HG03066 (cell line): ENCODE results near the gene NFKBIL1.
A peak's percentile ranks its signal among the peaks of the same experiment; 100 is the strongest.
"Not testable (repeated sequence)": the region's sequence is repeated elsewhere in the genome, so short reads cannot be mapped to it uniquely, and the experiment has no call there.

Source experiments
- ATAC-seq: cut with Tn5 transposase; IDR thresholded peaks from one replicate; pipeline ENCODE4 v1.9.1; 2021; ENCODE audit warnings: low read depth; ENCODE audit not compliant: unreplicated experiment

The NFKBIL1 gene

DNA sequence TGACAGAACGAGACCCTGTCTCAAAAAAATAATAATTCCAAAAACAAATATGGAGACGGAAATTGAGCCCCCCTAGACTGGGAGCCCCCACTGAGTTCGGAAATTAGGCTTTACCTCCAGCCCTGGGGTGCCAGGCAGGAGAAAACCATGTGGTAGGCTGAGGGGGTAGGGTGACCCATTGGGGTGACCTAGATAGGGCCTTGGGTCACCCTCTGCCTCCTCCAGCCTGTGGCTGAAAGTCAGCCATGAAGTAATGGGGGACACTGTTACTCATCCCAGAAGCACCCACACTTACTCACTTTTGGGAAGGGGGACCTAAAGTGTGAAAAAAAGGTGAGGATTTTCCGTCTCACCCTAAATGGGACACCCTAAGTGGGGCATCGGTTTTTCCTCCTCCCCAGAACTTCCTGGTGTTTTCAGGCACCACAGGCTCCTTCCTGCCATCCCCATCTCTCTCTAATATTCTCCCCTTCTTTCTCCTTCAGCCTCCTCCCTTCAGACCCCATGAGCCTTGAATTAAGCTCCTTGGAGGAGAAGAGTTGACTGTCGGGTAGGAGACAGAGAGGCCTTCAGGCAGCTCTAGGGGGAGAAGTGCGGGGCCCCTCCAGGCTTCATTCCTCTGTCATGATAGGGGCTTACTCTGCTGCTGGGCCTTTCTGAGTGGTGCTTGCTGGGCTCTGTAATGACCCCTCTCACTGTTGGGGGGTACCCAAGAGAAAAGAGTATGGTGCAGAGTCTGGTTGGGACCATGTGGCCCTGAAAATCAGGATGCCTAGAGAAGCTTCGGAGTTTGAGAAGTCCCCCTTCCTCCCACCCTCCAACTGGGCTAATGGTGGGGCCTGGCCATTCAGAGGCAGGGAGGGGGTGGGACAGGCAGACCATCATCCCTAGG, 32.4 kb downstream of the NFKBIL1 start:
- ATAC-seq: no peak

GRCh38 chr6:31580438-31580740, 33.0 kb downstream of the NFKBIL1 start:
- ATAC-seq: peak; percentile 6

GRCh38 chr6:31580807-31581433, 33.5 kb downstream of the NFKBIL1 start:
- ATAC-seq: peak; percentile 58

DNA sequence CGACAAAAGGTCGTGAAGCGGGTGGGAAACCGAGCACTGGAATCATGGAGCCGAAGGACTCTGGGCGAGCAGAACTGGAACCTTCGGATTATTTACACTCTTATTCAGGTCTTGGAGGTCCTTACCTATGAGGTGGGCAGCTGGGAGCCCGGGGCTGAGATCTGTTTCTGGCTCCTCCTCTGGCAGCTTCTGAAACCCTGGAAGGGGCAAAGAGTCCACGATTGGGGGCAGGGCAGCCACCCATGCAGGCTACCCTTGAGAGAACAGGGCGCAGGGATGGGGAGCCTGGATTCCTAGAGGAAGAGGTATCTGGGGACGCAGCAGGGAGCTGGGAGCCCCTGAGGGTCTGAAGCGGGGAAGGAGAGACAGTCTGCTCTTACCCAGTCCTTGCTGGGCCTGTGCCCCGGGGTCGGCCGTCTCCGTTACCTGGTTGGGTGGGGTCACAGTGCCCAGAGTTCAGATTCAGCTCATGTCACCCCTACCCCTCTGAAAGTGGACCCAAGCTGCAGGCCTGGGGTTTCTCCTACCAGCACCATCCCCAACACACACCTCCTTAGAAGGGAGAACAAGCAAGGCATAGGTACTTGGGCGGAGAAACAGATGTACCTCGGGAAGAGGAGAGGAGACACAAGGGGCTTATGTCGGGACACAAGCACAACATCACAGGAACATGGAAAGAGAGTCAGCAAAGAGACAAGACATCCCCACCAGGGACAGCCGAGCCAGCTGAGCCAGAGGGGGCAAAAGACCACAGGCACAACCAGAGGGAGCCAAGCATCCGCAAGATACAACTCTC, 34.2 kb downstream of the NFKBIL1 start:
- no peak for ATAC-seq

GRCh38 chr6:31582230-31582643, 34.8 kb downstream of the NFKBIL1 start, which contains the start of gene LTB:
Gene LTB, minus strand, starts transcription at chr6:31582424. Its CDS starts 7 bp downstream, at chr6:31582417.
- no peak for ATAC-seq

DNA sequence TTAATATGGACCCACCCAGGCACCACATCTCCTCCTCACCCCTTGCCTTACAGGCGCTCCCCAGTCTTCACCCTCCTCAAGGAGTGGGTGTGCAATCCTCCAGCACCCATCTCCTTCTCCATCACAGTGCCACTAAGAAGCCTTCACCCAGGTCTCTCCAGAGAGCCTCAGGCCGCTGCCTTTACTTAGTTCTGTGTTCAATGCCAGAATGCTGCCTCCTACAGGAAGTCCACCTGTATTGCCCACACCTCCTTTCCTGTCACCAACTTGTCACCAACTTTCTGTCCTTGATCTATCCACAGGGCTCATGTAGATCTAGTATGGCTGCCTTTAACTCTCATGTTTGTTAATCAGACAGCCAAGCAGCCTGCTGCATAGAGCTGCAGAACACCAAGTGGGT, 38.1 kb downstream of the NFKBIL1 start:
- ATAC-seq: no peak

DNA sequence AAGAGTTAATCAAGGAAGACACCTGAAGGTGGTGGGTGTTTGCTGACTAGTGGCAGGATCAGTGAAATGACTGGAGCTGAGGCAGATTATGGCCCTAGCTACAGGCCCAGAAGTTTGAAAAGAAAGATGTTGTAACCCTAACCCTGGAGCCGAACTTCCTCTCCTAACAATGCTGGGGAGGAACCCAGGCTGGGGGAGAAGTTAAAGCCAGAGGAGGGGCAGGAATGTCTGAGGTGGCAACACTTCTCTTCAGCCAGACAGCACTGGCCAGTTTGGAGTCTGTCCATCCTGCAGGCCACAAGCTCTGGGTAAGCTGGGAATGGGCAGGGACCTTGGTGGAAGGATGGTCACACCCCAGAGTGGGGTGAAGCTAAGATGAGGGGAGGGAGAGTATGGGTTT, 38.6 kb downstream of the NFKBIL1 start, which contains the start of gene LST1:
TSS of gene LST1 (plus strand) at position 270 of the 400 bp plus-strand sequence. CDS start 1,023 bp downstream, outside the sequence.
- no peak for ATAC-seq

GRCh38 chr6:31586599-31587281, 39.3 kb downstream of the NFKBIL1 start:
- no peak for ATAC-seq

- no peak for ATAC-seq
Observed at GRCh38 chr6:31587791-31588777, 40.7 kb downstream of the NFKBIL1 start.

DNA sequence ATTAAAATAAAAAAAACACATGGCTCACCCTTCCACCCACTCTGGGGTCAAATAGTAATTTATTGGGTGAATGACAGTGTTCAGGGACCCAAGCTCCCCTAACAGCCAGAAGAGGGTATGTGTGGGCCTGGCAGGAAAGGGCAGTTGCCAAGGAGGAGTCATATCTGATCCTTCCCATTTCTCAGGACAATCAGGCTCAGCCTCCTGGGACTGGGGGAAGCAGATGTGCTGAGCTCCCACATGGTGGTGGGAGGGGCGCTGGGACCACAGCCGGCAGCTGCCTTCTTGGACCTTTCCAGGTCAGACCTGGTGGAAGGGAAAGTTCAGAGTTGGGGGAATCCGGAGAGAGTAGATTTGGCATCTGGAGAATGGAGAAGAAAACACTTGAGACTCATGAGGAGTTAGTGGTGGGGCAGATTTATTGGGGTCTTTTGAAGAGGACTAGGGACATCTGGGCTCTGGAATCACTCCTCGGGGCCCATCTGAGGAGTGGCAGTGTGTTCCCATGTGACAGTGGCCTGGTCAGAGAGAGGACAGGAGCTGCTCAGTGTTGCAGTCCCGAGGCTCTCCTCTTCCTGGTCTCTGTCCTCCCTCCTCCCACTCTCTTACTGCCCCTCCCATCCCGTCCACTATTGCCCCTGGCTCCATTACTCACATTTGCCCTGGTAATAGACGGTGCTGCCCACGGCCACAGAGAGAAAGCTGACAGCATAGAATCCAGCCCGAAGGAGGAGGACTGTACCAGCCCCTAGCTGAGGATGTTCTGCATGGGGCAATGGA, 41.7 kb downstream of the NFKBIL1 start:
- ATAC-seq: no peak

GRCh38 chr6:31590691-31591090, 43.3 kb downstream of the NFKBIL1 start:
- ATAC-seq: not testable (repeated sequence)

GRCh38 chr6:31592396-31592771, 45.0 kb downstream of the NFKBIL1 start:
- ATAC-seq: no peak

- no peak for ATAC-seq
Observed at GRCh38 chr6:31597006-31597405, 49.6 kb downstream of the NFKBIL1 start.

DNA sequence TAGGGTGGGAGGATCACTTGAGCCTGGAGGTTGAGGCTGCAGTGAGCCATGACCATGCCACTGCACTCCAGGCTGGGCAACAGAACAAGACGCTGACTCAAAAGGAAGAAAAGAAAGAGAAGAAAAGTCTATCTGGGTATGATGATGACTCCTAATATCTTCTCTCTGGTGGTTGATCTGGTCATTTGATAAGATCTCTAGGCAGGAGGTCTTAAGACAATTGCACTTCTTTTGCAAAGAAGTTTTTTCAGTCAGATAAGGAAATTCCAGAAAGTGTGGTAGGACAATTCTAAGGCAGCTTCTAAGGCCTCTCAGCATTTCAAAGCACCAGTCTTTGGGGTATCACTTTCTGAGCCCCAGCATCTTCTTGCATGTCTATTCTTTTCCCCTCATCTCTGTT, 59.9 kb downstream of the NFKBIL1 start:
- no peak for ATAC-seq
